CD4-positive, alpha-beta T cell treated with Interleukin-17A for 4 hours (primary cell): ENCODE data around the gene HDAC4.

Source experiments
- DNase-seq: peaks from one replicate; pipeline ENCODE4 v3.0.0-alpha.2; 2020; ENCODE audit warnings: mixed read lengths

Gene HDAC4

GRCh38 chr2:239265681-239266433 is 135.0 kb downstream of the HDAC4 start:
- DNase-seq, result no peak

- DNase-seq, result peak; percentile 70
These were observed 135.8 kb downstream of the HDAC4 start for GRCh38 chr2:239264838-239265651.

- DNase-seq, result peak; percentile 50
These were observed 136.4 kb downstream of the HDAC4 start for GRCh38 chr2:239264492-239264837.

GRCh38 chr2:239263669-239264491 is 136.9 kb downstream of the HDAC4 start:
- DNase-seq, result no peak

- no peak for DNase-seq
These were observed 137.6 kb downstream of the HDAC4 start for GRCh38 chr2:239263231-239263630.

GRCh38 chr2:239262484-239263230 is 138.2 kb downstream of the HDAC4 start:
- no peak for DNase-seq

- no peak for DNase-seq
These were observed 138.9 kb downstream of the HDAC4 start for GRCh38 chr2:239261796-239262483.

GRCh38 chr2:239261356-239261755 is 139.5 kb downstream of the HDAC4 start:
- DNase-seq, result no peak

GRCh38 chr2:239260546-239261327 is 140.1 kb downstream of the HDAC4 start:
- no peak for DNase-seq

GRCh38 chr2:239259603-239260298 is 141.1 kb downstream of the HDAC4 start:
- peak; percentile 36 for DNase-seq

GRCh38 chr2:239259173-239259572 is 141.6 kb downstream of the HDAC4 start:
- DNase-seq, result no peak

- no peak for DNase-seq
These were observed 142.6 kb downstream of the HDAC4 start for GRCh38 chr2:239258248-239258647.

GRCh38 chr2:239257511-239257937 is 143.3 kb downstream of the HDAC4 start:
- DNase-seq, result peak; percentile 53

- DNase-seq, result no peak
These were observed 144.5 kb downstream of the HDAC4 start for GRCh38 chr2:239256350-239256743.

- no peak for DNase-seq
These were observed 145.0 kb downstream of the HDAC4 start for GRCh38 chr2:239255628-239256349.

GRCh38 chr2:239255218-239255617 is 145.6 kb downstream of the HDAC4 start:
- DNase-seq, result no peak

GRCh38 chr2:239253701-239254436 is 147.0 kb downstream of the HDAC4 start:
- no peak for DNase-seq

- DNase-seq, result no peak
These were observed 147.6 kb downstream of the HDAC4 start for GRCh38 chr2:239253264-239253663.

- DNase-seq, result peak; percentile 55
These were observed 148.0 kb downstream of the HDAC4 start for GRCh38 chr2:239252801-239253200.
